Brain microvascular endothelial cell (primary cell): ENCODE measurements around the gene BUD31.

Experiments
- DNase-seq: peaks from one replicate; pipeline ENCODE4 v3.0.0-alpha.2; 2020
- H3K27ac ChIP-seq: fragments of 250-450 bp; sonication (Bioruptor Pico); 2 replicates; pipeline ENCODE4 v1.5.1; 2020; ENCODE audit warnings: mild to moderate bottlenecking, moderate library complexity
- H3K27me3 ChIP-seq: fragments of 250-450 bp; sonication (Bioruptor Pico); replicated peaks from 2 replicates; pipeline ENCODE4 v1.5.1; 2020; ENCODE audit warnings: mild to moderate bottlenecking
- H3K36me3 ChIP-seq: fragments of 250-450 bp; sonication (Bioruptor Pico); replicated peaks from 2 replicates; pipeline ENCODE4 v1.5.1; 2020; ENCODE audit warnings: mild to moderate bottlenecking
- H3K4me3 ChIP-seq: 2 replicates; pipeline ENCODE4 v1.5.1; 2011; ENCODE audit warnings: low read depth, mild to moderate bottlenecking, control low read depth, low read length, moderate library complexity
- CTCF ChIP-seq: IDR thresholded peaks from 2 replicates; pipeline ENCODE4 v1.5.1; 2011; ENCODE audit warnings: low read depth, mild to moderate bottlenecking, moderate library complexity, low read length, control low read depth, inconsistent platforms; ENCODE audit errors: missing control alignments
- in situ Hi-C: cut with HindIII; loops from 2 replicates; pipeline ENCODE4 v1.10.0; 2017; ENCODE audit warnings: low sequenced_read_pairs, low pct_ligation_motif_present

BUD31 gene

GRCh38 chr7:99449326-99449725 is 40.6 kb downstream of the BUD31 start:
- no peak overlapping the region for H3K27ac ChIP-seq
- DNase-seq: no peak
- in situ Hi-C loops: no loop called here
- H3K36me3 ChIP-seq: peaks cover 71% of the 10 kb centered on the region
- no peak overlapping the region for H3K4me3 ChIP-seq
- no peaks in the 10 kb centered on the region for H3K27me3 ChIP-seq
- no peak for TF ChIP-seq CTCF

GRCh38 chr7:99451936-99452335 is 43.2 kb downstream of the BUD31 start:
- no peak for DNase-seq
- in situ Hi-C loops: no loop called here
- H3K36me3 ChIP-seq: peaks cover 73% of the 10 kb centered on the region

GRCh38 chr7:99452541-99452940 is 43.8 kb downstream of the BUD31 start:
- H3K27me3 ChIP-seq: no peaks in the 10 kb centered on the region
- H3K36me3 ChIP-seq: peaks cover 78% of the 10 kb centered on the region
- no peak overlapping the region for H3K27ac ChIP-seq
- no peak overlapping the region for H3K4me3 ChIP-seq
- no peak for DNase-seq
- no peak for TF ChIP-seq CTCF
- in situ Hi-C loops: no loop called here

More at GRCh38 chr7:99451936-99452335, 43.2 kb downstream of the BUD31 start:
- no peak for TF ChIP-seq CTCF
- Histone ChIP-seq H3K27ac (no peak overlapping the region), H3K4me3 (no peak overlapping the region), H3K27me3 (no peaks in the 10 kb centered on the region)

- Histone ChIP-seq H3K27me3 (no peaks in the 10 kb centered on the region), H3K4me3 (no peak overlapping the region), H3K36me3 (peaks cover 78% of the 10 kb centered on the region), H3K27ac (no peak overlapping the region)
- in situ Hi-C loops: no loop called here
- TF ChIP-seq CTCF: no peak
- no peak for DNase-seq
Measured at GRCh38 chr7:99453105-99453504, 44.3 kb downstream of the BUD31 start.

- in situ Hi-C loops: no loop called here
- peaks cover 85% of the 10 kb centered on the region for H3K36me3 ChIP-seq
Measured at GRCh38 chr7:99455874-99456273, 47.1 kb downstream of the BUD31 start.

More at GRCh38 chr7:99455874-99456273, 47.1 kb downstream of the BUD31 start:
- Histone ChIP-seq H3K27ac (no peak overlapping the region), H3K4me3 (no peak overlapping the region), H3K27me3 (no peaks in the 10 kb centered on the region)
- no peak for DNase-seq
- no peak for TF ChIP-seq CTCF
